ENCODE measurements around the gene LRRC7.

Gene LRRC7

DNA sequence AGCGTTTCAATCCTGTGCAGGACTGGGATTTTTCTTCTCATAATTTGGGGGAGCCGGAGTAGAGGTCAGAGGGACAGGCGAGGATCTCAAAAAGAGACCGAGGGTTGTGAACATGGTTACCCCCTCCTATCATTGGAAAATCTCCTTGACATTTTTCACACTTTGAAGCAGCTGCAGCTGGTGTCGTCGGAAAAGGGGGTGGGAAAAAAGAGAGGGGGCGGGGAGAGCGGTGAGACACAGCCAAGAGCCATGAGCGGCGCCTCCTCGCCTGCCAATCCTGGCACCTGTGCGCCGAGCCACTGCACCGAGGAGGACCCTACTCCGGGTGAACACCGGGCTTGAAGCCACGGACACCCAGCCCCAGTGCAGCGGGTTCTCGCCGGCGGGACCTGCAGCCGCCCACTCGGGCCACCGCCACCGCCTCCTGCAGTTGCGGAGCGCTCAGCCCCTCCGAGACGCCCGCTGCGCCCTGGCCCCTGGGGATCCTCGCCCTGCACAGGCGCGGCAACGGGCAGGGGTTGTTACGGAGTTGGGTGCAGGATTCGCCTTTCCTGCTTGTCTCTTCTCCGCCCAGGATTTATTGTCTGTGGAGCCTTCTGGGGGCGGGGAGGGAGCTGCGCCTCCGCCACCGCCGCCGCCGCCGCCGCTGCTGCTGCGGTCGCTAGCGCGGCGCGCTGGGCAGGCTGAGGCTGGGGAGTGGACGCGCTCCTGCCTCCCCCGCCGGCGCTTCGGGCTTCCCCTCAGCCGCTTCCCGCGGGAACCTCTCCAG lies at the start of gene LRRC7:
Gene LRRC7, plus strand, starts transcription at position 271 of the 769 bp plus-strand sequence. CDS start 718 bp downstream, outside the sequence.
- DNase-seq: peak; percentile 5

DNA sequence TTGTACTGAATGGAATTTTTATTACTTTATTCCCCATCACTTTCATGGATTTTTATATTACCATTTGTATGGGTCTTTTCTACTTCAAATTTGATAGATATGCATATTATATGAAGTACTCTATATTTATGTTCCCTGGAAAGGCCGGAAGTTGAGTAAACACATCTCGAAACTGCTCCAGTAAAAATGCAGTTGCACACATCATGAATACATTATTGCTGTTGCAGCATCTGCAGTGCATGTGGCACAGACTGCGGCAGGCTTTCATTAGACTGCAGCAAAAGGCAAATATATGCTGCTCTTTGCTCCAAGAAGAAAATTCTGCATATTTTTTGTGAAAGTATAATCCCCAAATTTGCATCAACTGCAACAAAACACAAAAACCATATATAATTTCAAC lies 48.7 kb upstream of the LRRC7 start:
- DNase-seq: no peak

DNA sequence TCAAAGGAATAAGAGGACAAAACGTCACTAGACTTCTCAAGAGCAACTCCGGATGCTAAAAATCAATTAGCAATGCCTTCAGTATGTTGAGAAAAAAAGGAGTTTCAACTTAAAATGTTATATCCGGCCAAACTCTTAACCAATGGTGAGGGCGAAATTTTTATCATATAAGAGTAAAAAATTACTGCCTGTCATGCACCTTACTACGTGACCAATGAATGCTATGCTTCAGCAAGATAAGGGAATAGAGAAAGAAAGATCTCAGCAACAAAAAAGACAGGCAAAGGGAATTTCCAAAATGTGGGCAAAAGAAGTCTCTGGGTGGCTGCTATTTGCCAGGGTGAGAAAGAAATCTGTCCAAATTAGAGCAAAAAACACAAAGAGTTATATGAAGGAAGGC lies 47.4 kb upstream of the LRRC7 start:
- no peak for DNase-seq

DNA sequence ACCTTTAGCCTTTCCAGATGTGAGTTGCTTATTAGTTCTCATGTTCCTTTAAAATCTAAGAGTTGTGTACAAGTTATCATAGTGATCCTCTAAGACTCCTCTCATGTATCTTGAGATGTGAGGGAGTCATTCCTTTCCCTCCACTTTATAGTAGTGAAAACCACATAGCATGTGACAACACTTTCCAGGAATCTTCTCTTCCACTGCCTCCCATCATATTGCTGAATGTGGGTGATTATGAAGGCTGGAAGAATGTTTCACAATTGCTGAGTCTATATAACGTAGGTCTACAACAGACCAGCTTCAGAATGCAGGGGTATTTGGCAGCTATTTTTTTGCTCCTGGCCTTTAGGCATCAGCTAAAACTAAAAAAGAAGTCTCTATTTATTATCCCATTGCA lies 44.7 kb upstream of the LRRC7 start:
- DNase-seq: no peak

DNA sequence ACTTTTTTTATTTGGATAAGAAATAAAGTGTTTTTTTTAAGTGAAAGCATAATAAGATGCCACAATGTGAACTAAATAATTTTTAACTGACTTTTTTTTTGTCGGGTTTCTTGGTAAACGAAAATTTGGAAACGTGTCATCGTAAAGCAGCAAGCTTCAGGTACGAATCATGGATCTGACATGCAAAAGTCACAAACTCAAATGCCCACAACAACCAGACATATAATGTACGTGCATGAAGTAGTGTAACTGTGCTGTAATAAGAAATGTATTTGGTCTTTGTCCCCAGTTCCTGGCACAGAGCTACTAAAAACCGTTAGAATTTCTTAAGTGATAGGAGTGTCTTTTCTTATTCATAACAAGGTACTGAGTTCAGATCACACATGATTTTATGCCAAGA lies 44.3 kb upstream of the LRRC7 start:
- DNase-seq: no peak

DNA sequence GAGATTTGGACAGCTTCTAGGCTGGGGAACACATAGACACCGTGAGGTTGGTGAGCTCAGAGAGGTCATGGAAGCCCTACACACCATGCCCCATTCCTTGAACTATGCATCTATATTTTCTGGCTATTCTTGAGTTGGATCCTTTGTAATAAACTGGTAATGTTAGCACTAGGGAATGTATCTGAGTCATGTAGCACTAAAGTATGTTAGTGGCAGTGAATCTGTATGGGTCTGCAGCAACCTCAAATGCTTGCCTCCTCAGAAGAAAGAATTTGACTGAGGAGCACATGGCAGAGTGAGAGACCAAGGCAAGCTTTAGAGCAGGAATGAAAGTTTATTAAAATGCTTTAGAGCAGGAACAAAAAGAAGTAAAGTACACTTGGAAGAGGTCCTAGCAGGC lies 43.7 kb upstream of the LRRC7 start:
- DNase-seq: no peak

DNA sequence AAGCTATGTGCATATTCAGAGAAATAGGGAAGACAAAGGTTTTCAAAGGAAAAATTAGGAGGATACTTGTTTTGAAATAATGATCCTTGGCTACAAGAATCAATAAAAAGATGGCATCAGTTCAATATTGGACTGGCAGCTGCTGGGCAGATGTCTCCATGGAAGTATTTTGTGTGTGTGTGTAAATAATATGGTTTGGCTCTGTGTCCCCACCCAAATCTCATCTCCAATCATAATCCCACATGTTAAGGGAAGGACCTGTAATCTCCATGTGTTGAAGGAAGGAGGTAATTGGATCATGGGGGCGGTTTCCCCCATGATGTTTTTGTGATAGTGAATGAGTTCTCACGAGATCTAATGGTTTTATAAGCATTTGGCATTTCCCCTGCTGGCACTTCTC lies 40.4 kb upstream of the LRRC7 start:
- no peak for DNase-seq

DNA sequence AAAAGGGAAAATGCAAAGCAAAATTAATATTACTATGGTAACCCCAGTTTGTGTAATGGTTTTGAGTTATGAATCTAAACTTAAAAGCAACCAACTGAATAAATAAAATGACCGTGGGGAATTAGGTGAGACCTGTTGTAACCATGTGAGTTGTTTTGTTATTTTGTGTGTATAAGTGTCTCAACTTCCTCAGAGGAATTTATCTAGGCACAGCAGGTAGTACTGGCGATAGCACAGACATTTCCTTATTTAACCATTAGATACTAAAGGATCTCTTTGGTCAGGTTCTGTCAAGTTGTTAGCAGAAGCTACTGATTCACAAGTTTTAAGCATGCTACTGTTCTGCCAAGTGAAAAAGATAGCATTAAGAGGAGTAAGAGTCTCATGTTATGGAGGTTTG lies 39.3 kb upstream of the LRRC7 start:
- DNase-seq: no peak

DNA sequence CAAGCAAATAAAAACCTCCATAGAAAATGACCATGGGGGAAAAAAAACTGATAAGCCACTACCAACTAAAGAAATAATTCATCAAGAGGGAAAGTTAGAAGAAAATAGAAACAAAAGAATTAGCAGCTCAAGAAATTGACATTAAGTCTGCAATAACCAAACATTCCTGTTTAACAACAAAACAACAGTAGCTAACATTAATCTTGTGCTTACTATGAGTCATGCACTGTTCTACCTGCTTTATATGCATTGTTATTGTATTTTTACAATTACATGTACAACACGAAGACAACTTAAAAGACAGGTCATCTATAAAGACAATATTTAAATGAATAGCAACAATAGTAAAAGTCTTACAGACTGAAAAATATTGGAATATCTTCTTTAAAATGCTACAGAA lies 34.4 kb upstream of the LRRC7 start:
- no peak for DNase-seq

DNA sequence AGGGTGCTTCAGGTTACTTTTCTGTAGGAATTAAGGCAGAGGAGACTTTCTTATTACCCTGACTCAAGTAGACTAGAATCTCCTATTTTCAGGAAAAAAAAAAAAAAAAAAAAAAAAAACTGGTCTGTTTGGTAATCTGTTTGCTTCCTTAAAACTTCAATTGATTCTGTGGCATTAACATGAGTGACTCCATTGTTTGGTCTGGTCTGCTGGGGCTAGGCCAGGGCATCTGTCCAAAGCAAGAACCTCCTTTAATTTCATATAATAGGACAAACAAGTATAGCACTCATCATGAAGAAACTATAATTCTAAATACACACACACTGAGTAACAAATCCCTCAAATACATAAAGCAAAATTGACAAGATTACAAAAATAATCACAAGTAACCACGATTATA lies 32.9 kb upstream of the LRRC7 start:
- no peak for DNase-seq

DNA sequence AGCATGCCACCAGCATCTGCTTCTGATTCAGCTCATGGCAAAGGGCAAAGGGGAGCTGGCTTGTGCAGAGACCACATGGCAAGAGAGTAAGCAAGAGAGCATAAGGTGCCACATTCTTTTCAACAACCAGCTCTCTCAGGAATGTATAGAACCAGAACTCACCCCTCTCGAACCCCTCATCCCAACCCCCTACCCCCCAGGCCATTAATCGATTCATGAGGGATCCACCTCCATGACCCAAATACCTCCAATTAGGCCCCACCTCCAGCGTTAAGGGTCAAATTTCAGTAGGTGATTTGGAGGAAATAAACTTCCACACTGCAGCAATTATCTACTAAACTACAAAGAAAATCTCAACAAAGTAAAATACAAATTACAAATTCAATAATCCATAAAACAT lies 32.2 kb upstream of the LRRC7 start:
- no peak for DNase-seq

DNA sequence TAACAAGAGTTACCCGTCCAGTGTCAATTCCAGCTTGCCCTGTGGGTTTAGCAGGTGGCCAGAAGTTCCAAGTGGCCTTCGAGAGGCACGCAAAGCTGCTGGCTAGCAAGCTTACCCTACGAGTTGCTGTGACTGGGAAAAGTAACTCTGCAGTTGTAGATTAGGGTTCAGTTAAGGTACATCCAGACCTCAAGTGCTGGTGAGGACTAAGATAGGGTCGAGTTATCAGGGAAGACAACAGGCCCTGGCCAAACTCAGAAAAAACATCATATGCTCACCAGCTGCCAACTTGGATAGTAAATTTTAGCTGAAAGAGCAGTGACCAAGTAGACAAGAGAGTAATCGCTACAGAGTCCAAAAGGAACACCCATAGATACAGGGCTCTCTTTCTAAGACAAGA lies 27.7 kb upstream of the LRRC7 start:
- no peak for DNase-seq

DNA sequence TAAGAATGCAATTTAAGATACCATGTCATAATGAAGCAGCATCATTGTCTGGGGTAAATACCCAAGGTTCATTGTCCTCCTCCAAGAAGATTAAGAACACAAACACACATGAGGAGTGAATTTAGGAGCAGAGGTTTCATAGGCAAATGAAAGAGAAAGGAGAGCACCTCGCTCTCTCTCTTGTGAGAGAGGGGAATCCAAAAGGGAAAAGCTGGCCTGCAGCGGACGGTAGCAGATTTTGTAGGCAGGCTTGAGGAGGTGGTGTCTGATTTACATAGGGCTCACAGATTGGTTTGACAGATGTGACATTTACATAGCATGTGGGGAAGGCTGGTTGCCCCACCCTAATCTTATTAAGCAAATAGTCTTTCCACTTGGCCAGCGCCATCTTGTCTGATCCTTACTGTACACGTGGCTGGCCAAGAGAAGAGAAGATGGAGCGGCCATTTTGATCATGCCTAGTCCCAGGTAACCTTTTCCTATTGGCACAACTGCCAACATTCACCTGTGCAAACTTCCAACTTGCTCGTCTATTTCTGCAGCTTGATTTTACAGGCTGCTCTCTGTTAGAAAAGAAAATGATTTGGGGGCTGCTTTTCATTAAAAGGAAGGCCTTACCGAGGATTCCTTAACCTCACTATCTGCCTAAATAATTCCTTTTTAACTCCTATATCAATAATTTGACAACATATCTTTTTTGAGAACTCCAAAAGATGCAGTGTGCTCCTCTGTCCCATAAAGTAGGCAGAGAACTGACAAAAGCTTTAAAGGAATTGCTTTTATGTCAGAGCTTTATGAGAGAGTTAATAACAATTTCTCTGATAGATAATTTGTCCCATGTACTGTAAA lies 16.0 kb upstream of the LRRC7 start:
- DNase-seq: no peak

DNA sequence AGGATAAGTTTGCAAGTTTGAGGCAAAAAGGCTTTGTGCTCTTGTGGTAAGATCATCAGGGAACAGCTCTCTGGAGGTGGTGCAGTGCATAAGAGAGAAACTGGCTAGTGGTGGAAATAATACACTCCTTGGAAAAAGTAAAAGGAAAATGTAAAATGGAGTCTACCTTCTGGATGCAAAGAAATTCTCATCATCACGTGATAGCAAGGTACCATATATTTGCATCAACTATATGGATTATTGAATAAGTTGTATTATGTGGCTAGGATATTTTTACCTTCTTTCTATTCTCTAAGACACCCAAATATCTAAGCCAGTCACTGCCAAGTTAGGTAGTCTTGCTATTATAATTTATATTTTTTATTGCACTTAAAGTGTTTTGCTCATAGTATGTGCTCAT lies 14.0 kb upstream of the LRRC7 start:
- DNase-seq: no peak

DNA sequence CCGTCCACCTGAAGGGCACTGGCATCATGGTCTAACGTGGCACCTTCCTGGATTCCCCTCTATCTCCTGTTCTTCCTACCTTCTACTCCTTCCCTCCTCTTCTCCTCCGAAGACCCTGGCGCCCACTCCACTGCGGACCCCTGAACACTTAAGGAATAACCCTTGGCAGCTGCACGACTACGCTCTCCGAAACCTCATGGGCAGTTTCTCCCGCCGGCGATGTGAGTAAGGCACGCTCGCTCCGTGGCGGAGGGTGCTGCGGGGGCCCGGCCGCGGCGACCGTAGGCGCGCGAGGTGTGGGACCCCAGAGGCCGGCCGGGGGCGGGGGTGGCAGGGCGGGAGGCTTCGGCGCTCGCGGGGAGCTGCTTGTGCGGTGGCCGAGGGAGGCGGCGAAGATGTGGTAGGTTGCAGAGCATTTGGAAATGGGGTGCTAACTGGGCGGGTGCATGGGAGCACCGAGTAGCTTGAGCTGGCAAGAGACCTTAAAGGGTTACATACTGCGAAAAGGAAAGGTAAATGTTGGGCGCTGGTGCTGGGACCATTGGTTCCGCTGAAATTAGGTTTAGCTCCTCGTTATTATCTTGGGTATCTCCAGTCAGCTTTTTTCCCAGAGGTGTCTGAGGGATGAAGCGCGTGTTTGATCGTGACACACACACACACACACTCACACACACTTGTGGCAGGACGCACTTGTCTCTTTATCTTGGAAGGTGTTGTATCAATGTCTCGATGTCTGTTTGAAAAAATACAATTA lies 876 bp downstream of the LRRC7 start:
- no peak for DNase-seq

DNA sequence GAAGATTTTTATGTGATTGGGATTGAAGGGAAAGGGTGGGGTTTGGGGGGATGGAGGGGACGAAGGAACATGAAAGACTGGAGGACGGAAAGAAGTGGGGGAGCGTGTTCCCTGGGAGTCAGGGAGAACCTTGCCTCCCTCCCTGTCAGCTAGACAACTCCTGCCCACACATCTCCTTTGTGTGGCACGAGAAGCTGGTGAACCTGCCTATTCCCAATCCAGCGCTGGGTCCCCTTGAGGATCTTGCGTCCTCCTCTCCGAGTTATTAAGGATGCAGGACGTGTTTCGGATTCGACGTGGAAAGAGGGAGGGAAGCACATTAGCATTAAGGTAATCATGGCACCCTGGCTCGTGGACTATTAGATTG lies 1.4 kb downstream of the LRRC7 start:
- DNase-seq: no peak

DNA sequence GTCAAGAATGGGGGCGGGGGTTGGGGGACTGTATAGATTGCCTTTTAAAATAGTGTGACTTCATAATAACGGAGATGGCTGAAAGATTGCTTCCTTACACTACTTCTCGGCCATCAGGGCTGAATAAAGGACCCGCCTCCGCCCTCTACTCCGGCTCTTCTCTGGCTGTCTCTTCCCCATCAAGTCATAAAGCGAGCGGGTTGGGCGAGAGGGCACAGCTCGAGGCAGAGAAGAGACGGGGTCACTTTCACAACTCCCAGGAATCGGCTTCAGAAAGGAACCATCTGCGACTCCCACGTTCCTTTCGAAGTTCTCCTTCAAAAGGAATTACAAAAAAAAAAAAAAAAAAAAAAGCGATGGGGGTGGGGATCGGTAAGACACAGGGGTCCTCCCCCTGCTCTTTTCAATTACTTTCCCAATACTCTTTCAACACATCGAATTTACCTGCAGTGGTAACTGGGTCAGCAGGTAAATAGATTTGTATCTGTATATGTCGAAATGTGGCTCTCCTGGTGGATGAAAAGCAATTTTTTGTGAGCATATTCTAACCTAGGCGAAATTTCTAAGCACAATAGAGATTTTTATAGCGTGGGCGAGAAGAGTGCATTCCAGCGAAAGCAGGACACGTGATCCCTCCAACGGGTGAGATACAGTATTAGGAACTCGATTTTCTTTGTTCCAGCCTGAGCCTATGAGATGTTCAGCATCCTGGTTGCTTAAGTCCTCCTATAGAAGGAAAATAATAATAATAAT lies 2.0 kb downstream of the LRRC7 start:
- no peak for DNase-seq

DNA sequence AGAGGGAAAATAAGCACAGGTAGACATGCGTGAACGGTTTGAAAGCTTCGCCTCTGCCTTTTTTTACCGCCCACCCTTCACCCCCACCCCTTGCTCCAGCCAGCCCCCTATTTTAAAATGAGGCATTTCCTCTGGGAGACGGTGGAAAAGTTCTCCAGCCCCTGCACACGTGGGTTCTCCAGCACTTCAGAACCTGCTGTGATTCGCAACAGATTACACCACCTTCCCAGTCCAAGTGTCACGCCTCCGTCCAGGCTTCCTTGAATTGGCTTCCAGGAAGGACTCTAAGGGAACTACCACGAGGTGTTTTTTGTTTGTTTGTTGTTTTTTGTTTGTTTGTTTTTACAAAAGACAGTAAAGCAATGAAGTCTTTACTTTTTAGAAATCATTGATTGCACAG lies 2.6 kb downstream of the LRRC7 start:
- DNase-seq: no peak

DNA sequence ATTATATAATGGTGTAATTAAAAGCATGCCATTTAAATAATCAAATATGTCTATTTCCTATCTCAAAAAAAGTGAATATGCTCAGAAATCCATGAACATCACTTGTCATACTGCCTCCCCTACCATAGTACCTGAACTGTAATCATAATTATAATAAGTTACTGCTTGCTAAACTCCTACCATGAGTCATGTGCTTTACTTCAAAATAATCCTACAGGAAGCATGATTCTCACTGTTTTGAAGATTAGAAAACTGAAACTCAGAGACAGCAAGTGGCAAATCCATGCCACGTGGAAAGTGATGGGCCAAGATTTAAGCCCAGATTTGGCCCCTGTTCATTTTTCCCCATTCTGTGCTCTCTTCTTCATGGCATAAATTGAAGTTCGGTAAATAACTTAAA lies 5.2 kb downstream of the LRRC7 start:
- no peak for DNase-seq

DNA sequence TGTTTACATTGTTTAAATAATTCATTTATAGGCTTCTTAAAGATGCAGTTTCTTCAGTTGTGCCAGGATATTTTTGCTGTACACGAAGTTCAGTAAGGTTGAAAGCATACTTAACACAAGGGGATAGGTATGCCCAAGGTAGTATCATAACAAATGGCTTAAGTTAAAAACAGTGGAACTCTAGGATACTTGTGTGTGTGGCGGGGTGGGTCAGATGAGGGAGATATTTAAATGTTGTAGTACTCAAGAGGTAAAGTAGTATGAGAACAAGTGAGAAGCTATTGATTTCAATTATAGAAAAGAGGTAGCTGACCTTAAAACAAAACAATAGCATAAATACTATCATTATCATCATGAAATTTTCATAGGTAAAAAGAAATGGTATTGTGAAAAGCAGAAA lies 6.2 kb downstream of the LRRC7 start:
- no peak for DNase-seq

DNA sequence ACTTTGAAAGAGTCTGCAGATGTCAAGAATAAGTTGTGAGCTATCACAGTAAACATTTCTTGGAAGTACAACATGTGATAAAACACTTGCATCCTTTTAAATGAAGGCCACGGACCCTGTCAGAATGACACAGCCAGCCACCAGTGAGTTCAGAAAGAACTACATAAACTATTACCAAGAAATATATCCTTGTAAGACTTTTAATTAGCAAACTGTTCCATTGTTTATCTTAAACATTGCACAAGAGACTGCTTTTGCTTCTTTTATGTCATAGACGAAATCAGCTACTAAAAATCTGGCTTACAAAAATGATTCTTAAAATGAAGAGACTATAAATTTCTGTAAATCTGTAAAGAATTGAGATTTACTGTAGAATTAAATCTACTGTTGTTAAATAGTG lies 17.9 kb downstream of the LRRC7 start:
- DNase-seq: no peak

DNA sequence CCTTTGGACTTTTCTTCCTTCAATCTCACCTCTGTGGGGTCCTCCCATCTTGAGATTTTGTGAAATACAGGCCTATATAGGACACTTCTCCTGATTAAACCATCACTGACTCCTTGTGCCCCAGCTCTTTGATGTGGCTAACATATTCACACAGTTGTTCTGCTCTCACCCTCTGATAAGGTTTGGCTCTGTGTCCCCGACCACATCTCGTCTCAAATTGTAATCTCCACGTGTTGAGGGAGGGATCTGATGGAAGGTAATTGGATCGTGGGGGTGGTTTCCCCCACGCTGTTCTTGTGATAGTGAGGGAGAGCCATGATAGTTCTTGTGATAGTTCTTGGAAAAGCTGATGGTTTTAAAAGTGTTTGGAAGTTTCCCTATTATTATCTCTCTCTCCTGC lies 19.7 kb downstream of the LRRC7 start:
- DNase-seq: no peak

DNA sequence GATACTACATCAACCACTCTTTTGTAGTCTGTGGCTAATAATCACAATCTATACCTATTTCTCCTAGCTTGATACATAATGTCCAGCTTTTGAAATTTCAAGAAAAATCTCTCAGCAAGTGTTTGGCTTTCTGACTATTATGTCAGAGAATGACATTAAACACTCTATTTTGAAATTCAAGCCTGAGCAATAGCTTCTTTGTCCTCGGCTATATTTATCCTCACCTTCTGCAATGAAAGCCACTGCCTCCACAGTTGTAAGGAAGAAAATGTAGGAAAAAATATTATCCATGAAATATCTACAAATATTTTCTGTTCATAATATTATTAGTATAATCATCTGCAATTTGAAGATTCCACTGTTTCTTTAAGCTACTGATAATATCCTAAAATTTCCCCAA lies 22.1 kb downstream of the LRRC7 start:
- no peak for DNase-seq
